Thymus (tissue), 11 donors: Measurements from ENCODE around the gene SHOC2. TPM values are rescaled to one million over a fixed set of nuclear protein-coding genes. Genes with fewer than 3 reads are reported as not detected.

Source experiments
- DNase-seq, 9 donors: peaks; one replicate each; pipeline ENCODE4 v3.0.0-alpha.2; 2013; ENCODE audit warnings: low spot score in 9 of 9, low read depth in 6 of 9, missing footprints in 1 of 9
- H3K27ac ChIP-seq, 2 donors: one replicate each; pipeline ENCODE4 v1.5.1; 2013; ENCODE audit warnings: control low read depth in 1 of 2, low read depth in 1 of 2, low read length in 1 of 2, mild to moderate bottlenecking in 1 of 2, moderate library complexity in 1 of 2
- H3K27me3 ChIP-seq, 2 donors: one replicate each; pipeline ENCODE4 v1.5.1; 2013; ENCODE audit warnings: low read length in 1 of 2; ENCODE audit not compliant: control insufficient read depth in 2 of 2, insufficient read depth in 1 of 2
- H3K36me3 ChIP-seq, 2 donors: one replicate each; pipeline ENCODE4 v1.5.1; 2013; ENCODE audit warnings: low read length in 1 of 2, mild to moderate bottlenecking in 1 of 2, moderate library complexity in 1 of 2; ENCODE audit not compliant: control insufficient read depth in 2 of 2, insufficient read depth in 2 of 2
- H3K4me1 ChIP-seq, 2 donors: one replicate each; pipeline ENCODE4 v1.5.1; 2013; ENCODE audit warnings: low read length in 2 of 2; ENCODE audit not compliant: control insufficient read depth in 2 of 2, insufficient read depth in 2 of 2
- H3K4me3 ChIP-seq, 2 donors: one replicate each; pipeline ENCODE4 v1.5.1; 2013; ENCODE audit warnings: low read length in 2 of 2, control low read depth in 1 of 2, mild to moderate bottlenecking in 1 of 2
- H3K9me3 ChIP-seq, 2 donors: one replicate each; pipeline ENCODE4 v1.5.1; 2013; ENCODE audit warnings: low read length in 1 of 2, mild to moderate bottlenecking in 1 of 2; ENCODE audit not compliant: control insufficient read depth in 2 of 2, insufficient read depth in 1 of 2
- WGBS: extraction: QIAGEN DNeasy Blood & Tissue Kit; methylation state at CpG from one replicate; pipeline ENCODE4 v1.1.7; 2013; 5-methylcytosine and 5-hydroxymethylcytosine counted together
- polyA plus RNA-seq: library from polyadenylated mRNA; stranded (reverse); fragments of 200-250 nt; gene quantifications from one replicate; pipeline ENCODE4 v1.2.3, GENCODE V29; 2013
- total RNA-seq: library from RNA; stranded (reverse); fragments of 120-200 nt; gene quantifications from one replicate; pipeline ENCODE4 v1.2.4, GENCODE V29; 2013
- donor health status: healthy.

The SHOC2 gene
- total and polyA plus RNA-seq, 2 donors = 31.0 to 33.9 TPM

DNA sequence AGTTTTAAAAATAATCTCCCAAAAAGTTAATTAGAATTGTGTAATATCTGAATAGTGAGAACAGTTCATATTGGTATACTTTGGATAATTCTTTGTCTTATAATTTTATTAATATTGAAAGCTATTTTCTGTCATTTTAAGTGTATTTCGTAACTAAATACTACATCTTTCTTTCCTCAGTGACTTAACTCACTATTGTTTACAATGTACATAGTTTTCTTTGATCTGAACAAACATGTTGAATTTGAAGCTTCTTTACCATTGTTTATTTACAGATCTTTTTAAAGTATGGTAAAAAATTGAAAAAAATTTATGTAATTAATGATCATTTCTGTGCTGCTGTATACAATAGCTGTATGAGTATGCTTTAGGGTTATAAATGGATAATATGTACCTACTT lies 42.6 kb upstream of the SHOC2 start:
- Histone ChIP-seq H3K4me3 (no peak overlapping the region), H3K36me3 (peaks cover 4 to 40% of the 10 kb centered on the region in 2 donors), H3K27ac (no peak overlapping the region), H3K9me3 (peaks cover 0 to 2% of the 10 kb centered on the region in 2 donors), H3K27me3 (no peaks in the 10 kb centered on the region), H3K4me1 (no peaks in the 10 kb centered on the region)
- no peak for DNase-seq
- 99% methylated on average over 1 of the region's 1 CpG for WGBS

- WGBS = 94% methylated on average over 3 of the region's 3 CpGs
- no peaks in the 10 kb centered on the region for H3K27me3 ChIP-seq
- DNase-seq = no peak
- H3K36me3 ChIP-seq = peaks cover 12 to 66% of the 10 kb centered on the region in 2 donors
- no peak overlapping the region for H3K4me3 ChIP-seq
- no peaks in the 10 kb centered on the region for H3K4me1 ChIP-seq
- no peak overlapping the region for H3K27ac ChIP-seq
- H3K9me3 ChIP-seq = peaks cover 0 to 2% of the 10 kb centered on the region in 2 donors
Observed at GRCh38 chr10:110880012-110880411, 39.4 kb upstream of the SHOC2 start.

GRCh38 chr10:110881247-110881646 lies 38.2 kb upstream of the SHOC2 start:
- no peak for DNase-seq
- no peaks in the 10 kb centered on the region for H3K9me3 ChIP-seq
- no peaks in the 10 kb centered on the region for H3K27me3 ChIP-seq
- peaks cover 13 to 71% of the 10 kb centered on the region in 2 donors for H3K36me3 ChIP-seq
- no peaks in the 10 kb centered on the region for H3K4me1 ChIP-seq
- H3K27ac ChIP-seq = no peak overlapping the region
- WGBS = 98% methylated on average over 9 of the region's 9 CpGs
- H3K4me3 ChIP-seq = no peak overlapping the region

- Histone ChIP-seq H3K27me3 (no peaks in the 10 kb centered on the region), H3K4me1 (no peaks in the 10 kb centered on the region), H3K4me3 (no peak overlapping the region), H3K9me3 (no peaks in the 10 kb centered on the region), H3K27ac (no peak overlapping the region), H3K36me3 (peaks cover 13 to 75% of the 10 kb centered on the region in 2 donors)
- DNase-seq = no peak
- 96% methylated on average over 4 of the region's 4 CpGs for WGBS
Observed at GRCh38 chr10:110881905-110882304, 37.5 kb upstream of the SHOC2 start.

DNA sequence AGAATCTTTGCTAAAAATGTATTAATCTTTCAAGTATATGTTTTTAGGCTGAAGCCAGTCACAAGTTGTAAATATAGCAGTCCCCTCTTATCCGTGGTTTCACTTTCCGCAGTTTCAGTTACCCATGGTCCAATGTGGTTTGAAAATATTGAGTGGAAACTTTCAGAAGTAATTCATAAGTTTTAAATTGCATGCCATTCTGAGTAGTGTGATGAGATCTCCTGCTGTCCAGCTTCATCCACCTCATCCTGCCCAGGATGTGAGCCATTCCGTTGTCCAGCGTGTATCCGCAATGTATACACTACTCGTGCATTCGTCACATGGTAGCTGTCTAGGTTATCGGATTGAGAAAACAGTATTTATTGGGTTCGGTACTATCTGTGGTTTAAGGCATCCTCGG lies 35.5 kb upstream of the SHOC2 start:
- no peak for DNase-seq
- Histone ChIP-seq H3K27me3 (no peaks in the 10 kb centered on the region), H3K9me3 (no peaks in the 10 kb centered on the region), H3K27ac (no peak overlapping the region), H3K4me1 (no peaks in the 10 kb centered on the region), H3K4me3 (no peak overlapping the region), H3K36me3 (peaks cover 19 to 72% of the 10 kb centered on the region in 2 donors)
- 88% methylated on average over 10 of the region's 10 CpGs for WGBS

- H3K4me1 ChIP-seq = no peaks in the 10 kb centered on the region
- no peak overlapping the region for H3K4me3 ChIP-seq
- WGBS = 77% methylated on average over 5 of the region's 5 CpGs
- peaks cover 26 to 82% of the 10 kb centered on the region in 2 donors for H3K36me3 ChIP-seq
- no peak for DNase-seq
- no peaks in the 10 kb centered on the region for H3K27me3 ChIP-seq
- H3K27ac ChIP-seq = no peak overlapping the region
- no peaks in the 10 kb centered on the region for H3K9me3 ChIP-seq
Observed at GRCh38 chr10:110885932-110886674, 33.3 kb upstream of the SHOC2 start.

DNA sequence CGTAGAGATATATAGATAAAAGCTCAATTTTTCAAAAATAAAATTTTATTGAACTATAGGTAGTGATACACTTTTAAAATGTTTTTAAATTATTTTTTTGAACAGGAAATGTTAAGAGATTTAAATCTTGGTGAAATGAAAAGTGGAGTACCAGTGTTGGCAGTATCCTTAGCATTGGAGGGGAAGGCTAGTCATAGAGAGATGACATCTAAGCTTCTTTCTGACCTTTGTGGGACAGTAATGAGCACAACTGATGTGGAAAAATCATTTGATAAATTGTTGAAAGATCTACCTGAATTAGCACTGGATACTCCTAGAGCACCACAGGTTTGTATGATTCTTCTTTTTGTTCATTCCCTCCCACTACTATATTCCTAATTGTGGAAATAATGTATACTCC lies 31.8 kb upstream of the SHOC2 start:
- peaks cover 23 to 76% of the 10 kb centered on the region in 2 donors for H3K36me3 ChIP-seq
- DNase-seq = no peak
- no peaks in the 10 kb centered on the region for H3K4me1 ChIP-seq
- H3K4me3 ChIP-seq = no peak overlapping the region
- H3K9me3 ChIP-seq = no peaks in the 10 kb centered on the region
- no peaks in the 10 kb centered on the region for H3K27me3 ChIP-seq
- WGBS = 99% methylated on average over 1 of the region's 1 CpG
- no peak overlapping the region for H3K27ac ChIP-seq

DNA sequence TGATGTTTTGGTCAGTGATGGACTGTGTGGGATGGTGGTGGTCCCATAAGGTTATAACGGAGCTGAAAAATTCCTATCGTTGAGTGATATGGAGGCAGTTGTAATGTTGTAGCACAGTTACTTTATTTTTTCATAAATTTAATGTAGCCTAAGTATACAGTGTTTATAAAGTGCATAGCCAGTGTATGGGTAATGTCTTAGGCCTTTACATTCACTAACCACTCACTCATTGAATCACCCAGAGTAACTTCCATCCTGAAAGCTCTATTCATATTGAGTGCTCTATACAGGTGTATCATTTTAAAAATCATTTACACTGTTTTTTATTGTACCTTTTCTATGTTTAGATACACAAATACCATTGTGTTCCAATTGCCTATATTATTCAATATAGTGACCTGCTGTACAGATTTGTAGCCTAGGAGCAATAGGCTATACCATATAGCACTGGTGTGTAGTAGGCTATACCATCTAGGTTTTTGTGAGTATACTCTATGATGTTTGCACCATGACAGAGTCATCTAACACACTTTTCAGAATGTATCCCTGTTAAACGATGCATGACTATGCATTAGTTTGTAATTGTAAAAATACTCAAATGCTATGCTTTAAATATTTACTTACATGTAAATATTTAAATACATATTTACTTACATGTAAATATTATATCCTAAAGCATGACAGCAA lies 26.7 kb upstream of the SHOC2 start:
- no peak overlapping the region for H3K27ac ChIP-seq
- no peaks in the 10 kb centered on the region for H3K9me3 ChIP-seq
- peaks cover 20 to 68% of the 10 kb centered on the region in 2 donors for H3K36me3 ChIP-seq
- no peak overlapping the region for H3K4me3 ChIP-seq
- H3K4me1 ChIP-seq = no peaks in the 10 kb centered on the region
- over 99% methylated on average over 3 of the region's 3 CpGs for WGBS
- H3K27me3 ChIP-seq = no peaks in the 10 kb centered on the region
- no peak for DNase-seq

- WGBS = 70% methylated on average over 4 of the region's 4 CpGs
- peaks cover 20 to 66% of the 10 kb centered on the region in 2 donors for H3K36me3 ChIP-seq
- H3K4me3 ChIP-seq = no peak overlapping the region
- no peaks in the 10 kb centered on the region for H3K4me1 ChIP-seq
- no peaks in the 10 kb centered on the region for H3K9me3 ChIP-seq
- peak in 4 of 9 donors; percentile 18 to 75 (median 34) for DNase-seq
- H3K27ac ChIP-seq = no peak overlapping the region
- H3K27me3 ChIP-seq = no peaks in the 10 kb centered on the region
Observed at GRCh38 chr10:110893559-110894179, 25.7 kb upstream of the SHOC2 start.
